Urinary bladder (tissue), 4 donors: Measurements from ENCODE around the gene MYH13. TPM values are rescaled to one million over a fixed set of nuclear protein-coding genes. Genes with fewer than 3 reads are reported as not detected.

Source experiments
- DNase-seq: peaks from one replicate; pipeline ENCODE4 v3.0.0-alpha.2; 2015; ENCODE audit errors: extremely low spot score
- H3K27ac ChIP-seq: one replicate; pipeline ENCODE4 v1.5.1; 2013; ENCODE audit warnings: low read depth, mild to moderate bottlenecking, moderate library complexity
- H3K36me3 ChIP-seq: one replicate; pipeline ENCODE4 v1.6.1; 2013; ENCODE audit warnings: mild to moderate bottlenecking, moderate library complexity; ENCODE audit not compliant: insufficient read depth
- H3K4me1 ChIP-seq: one replicate; pipeline ENCODE4 v1.6.1; 2013; ENCODE audit warnings: mild to moderate bottlenecking, moderate library complexity; ENCODE audit not compliant: insufficient read depth
- H3K4me3 ChIP-seq: one replicate; pipeline ENCODE4 v1.5.1; 2013; ENCODE audit warnings: low read depth, low read length
- WGBS: extraction: QIAGEN DNeasy Blood & Tissue Kit; methylation state at CpG from one replicate; pipeline ENCODE4 v1.1.7; 2013; 5-methylcytosine and 5-hydroxymethylcytosine counted together
- polyA plus RNA-seq: library from polyadenylated mRNA; stranded (reverse); fragments of 200-250 nt; gene quantifications from one replicate; pipeline ENCODE4 v1.2.3, GENCODE V29; 2013
- total RNA-seq: library from RNA; depleted of rRNA; stranded (reverse); fragments of >200 nt; gene quantifications from one replicate; pipeline ENCODE4 v1.2.3, GENCODE V29; 2014
- donor health status: healthy with polysubstance abuse.
- donor health status: healthy.

The MYH13 gene
- total and polyA plus RNA-seq, 2 donors: 0.01 to 0.05 TPM

DNA sequence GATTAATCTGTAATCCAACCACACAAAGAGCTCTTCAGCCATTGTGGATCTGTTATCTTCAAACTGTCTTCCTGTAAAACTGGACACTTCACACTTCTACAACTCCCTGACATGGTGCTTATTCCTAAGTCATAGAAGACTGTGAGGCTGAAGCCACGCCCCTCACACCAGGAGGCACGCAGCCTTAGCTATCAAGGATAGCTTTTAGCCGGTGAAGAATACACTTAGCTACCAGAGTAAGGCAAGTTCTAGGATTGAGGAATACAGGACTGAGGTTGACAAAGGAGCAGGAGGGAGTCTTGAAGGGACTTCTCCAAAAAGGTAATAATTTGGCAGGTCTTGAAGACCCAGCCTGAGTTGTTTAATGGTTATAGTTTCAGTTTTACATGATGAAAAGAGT, 94.6 kb downstream of the MYH13 start:
- no peak overlapping the region for H3K27ac ChIP-seq
- no peaks in the 10 kb centered on the region for H3K4me1 ChIP-seq
- no peak for DNase-seq
- WGBS: 39% methylated on average over 3 of the region's 3 CpGs
- H3K4me3 ChIP-seq: no peak overlapping the region
- no peaks in the 10 kb centered on the region for H3K36me3 ChIP-seq

- no peak for DNase-seq
- H3K36me3 ChIP-seq: no peaks in the 10 kb centered on the region
- H3K27ac ChIP-seq: no peak overlapping the region
- 83% methylated on average over 3 of the region's 3 CpGs for WGBS
- no peak overlapping the region for H3K4me3 ChIP-seq
- no peaks in the 10 kb centered on the region for H3K4me1 ChIP-seq
These were observed 96.4 kb downstream of the MYH13 start for GRCh38 chr17:10276436-10276835.

GRCh38 chr17:10275418-10275817, 97.4 kb downstream of the MYH13 start:
- DNase-seq: no peak
- WGBS: 92% methylated on average over 8 of the region's 8 CpGs
- Histone ChIP-seq H3K27ac (no peak overlapping the region), H3K4me3 (no peak overlapping the region), H3K36me3 (no peaks in the 10 kb centered on the region), H3K4me1 (no peaks in the 10 kb centered on the region)

- no peaks in the 10 kb centered on the region for H3K36me3 ChIP-seq
- no peak for DNase-seq
- 72% methylated on average over 3 of the region's 3 CpGs for WGBS
- no peaks in the 10 kb centered on the region for H3K4me1 ChIP-seq
- no peak overlapping the region for H3K4me3 ChIP-seq
- H3K27ac ChIP-seq: no peak overlapping the region
These were observed 101.7 kb downstream of the MYH13 start for GRCh38 chr17:10271106-10271562.

GRCh38 chr17:10270258-10270657, 102.5 kb downstream of the MYH13 start:
- 68% methylated on average over 1 of the region's 1 CpG for WGBS

DNA sequence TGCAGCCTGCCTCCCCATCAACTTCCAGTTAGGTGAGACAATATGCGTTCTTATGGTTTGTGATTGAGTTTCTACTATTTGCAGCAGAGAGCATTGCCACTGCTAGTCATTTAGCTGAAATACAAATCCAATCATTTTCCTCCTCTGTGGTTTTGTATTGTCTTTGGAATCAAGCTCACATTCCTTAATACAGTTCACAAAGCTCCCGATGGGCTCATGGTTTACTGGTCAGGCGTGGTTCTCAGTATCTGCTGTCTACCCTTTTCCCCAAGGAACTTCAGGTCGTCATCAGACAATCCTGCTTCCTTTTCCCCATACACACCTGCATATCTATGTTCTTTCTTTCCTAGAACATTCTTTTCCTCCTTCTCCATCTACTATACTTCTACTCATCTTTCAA, 104.8 kb downstream of the MYH13 start:
- DNase-seq: no peak
- 62% methylated on average over 4 of the region's 4 CpGs for WGBS
- H3K4me3 ChIP-seq: no peak overlapping the region
- no peak overlapping the region for H3K27ac ChIP-seq
- H3K4me1 ChIP-seq: no peaks in the 10 kb centered on the region
- H3K36me3 ChIP-seq: no peaks in the 10 kb centered on the region

More at GRCh38 chr17:10270258-10270657, 102.5 kb downstream of the MYH13 start:
- H3K36me3 ChIP-seq: no peaks in the 10 kb centered on the region
- H3K27ac ChIP-seq: no peak overlapping the region
- no peak for DNase-seq
- H3K4me1 ChIP-seq: no peaks in the 10 kb centered on the region
- H3K4me3 ChIP-seq: no peak overlapping the region

- Histone ChIP-seq H3K4me1 (no peaks in the 10 kb centered on the region), H3K27ac (no peak overlapping the region), H3K36me3 (no peaks in the 10 kb centered on the region), H3K4me3 (no peak overlapping the region)
- 88% methylated on average over 3 of the region's 3 CpGs for WGBS
- DNase-seq: no peak
These were observed 106.4 kb downstream of the MYH13 start for GRCh38 chr17:10266296-10266876.

DNA sequence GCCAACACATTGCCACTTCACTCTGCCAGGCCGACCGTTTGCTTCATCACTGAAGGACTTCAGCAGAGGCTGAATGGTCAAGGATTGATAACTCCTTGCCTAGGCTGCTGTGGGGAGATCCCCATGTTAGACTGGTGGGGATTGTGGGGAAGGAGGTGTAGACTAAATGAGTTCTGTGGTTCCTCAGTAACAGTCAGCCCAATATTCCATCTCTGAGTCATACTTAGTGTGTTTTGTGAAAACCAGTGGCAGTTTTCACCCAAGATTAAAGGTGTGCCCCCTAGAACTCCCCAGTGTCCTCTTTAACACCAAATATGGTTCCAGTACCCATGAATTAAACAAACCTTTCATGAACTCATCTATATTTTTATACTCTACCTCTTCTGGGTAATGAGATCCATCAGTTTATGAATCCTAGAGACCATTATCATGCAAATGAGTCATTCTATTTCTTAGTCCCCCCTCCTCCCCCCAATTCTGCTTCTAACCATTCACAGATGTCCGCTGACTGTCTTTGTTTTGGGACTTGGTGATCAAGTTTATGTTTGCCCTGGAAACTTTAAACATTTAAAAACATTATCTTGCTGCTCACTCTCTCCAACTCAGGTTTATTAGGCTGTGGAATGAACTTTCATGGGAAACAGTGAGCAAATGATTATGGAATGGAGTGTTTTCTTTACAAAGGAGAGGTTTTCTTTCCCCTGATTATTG, 107.6 kb downstream of the MYH13 start:
- 51% methylated on average over 3 of the region's 3 CpGs for WGBS
- DNase-seq: no peak
- Histone ChIP-seq H3K4me3 (no peak overlapping the region), H3K36me3 (no peaks in the 10 kb centered on the region), H3K27ac (no peak overlapping the region), H3K4me1 (no peaks in the 10 kb centered on the region)

DNA sequence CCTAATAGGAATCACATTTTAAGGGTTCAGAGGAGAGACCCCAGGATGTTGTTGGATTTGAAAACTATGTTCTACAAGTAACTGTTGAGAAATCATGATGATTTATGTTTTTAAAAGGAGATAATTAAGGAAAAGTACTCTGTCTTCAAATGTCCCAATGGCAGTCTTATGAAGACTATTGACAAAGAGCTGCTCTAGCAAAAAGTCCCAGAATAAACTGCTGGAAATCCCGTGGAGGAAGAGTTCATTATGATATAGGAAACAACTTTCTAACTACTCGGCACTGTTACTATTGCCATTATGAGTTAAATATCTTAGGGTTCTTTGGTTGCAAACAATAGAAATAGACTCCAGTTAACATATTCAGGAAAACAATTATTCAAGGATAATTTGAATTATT, 108.8 kb downstream of the MYH13 start:
- no peaks in the 10 kb centered on the region for H3K36me3 ChIP-seq
- H3K27ac ChIP-seq: no peak overlapping the region
- DNase-seq: no peak
- H3K4me1 ChIP-seq: no peaks in the 10 kb centered on the region
- H3K4me3 ChIP-seq: no peak overlapping the region
- 86% methylated on average over 2 of the region's 2 CpGs for WGBS

- H3K36me3 ChIP-seq: no peaks in the 10 kb centered on the region
- no peak for DNase-seq
- no peak overlapping the region for H3K27ac ChIP-seq
- H3K4me1 ChIP-seq: no peaks in the 10 kb centered on the region
- no peak overlapping the region for H3K4me3 ChIP-seq
- WGBS: 50% methylated on average over 1 of the region's 1 CpG
These were observed 110.4 kb downstream of the MYH13 start for GRCh38 chr17:10262451-10262850.

GRCh38 chr17:10261098-10261497, 111.7 kb downstream of the MYH13 start:
- no peak overlapping the region for H3K27ac ChIP-seq
- 79% methylated on average over 3 of the region's 3 CpGs for WGBS
- no peak for DNase-seq
- no peak overlapping the region for H3K4me3 ChIP-seq
- H3K4me1 ChIP-seq: no peaks in the 10 kb centered on the region
- no peaks in the 10 kb centered on the region for H3K36me3 ChIP-seq

GRCh38 chr17:10251212-10251948, 121.4 kb downstream of the MYH13 start:
- WGBS: 58% methylated on average over 11 of the region's 11 CpGs
- no peak overlapping the region for H3K4me3 ChIP-seq

More at GRCh38 chr17:10251212-10251948, 121.4 kb downstream of the MYH13 start:
- Histone ChIP-seq H3K27ac (no peak overlapping the region), H3K36me3 (no peaks in the 10 kb centered on the region), H3K4me1 (no peaks in the 10 kb centered on the region)
- no peak for DNase-seq
